Activated T-helper 2 cell treated with anti-CD3 and anti-CD28 coated beads, Interferon-gamma antibody, Interleukin-2, Interleukin-4, amounts not matched to agents 10 μg/mL and 5 μg/mL and 100 μg/mL, durations not matched to agents 14 hours and 24 hours and 36 hours (primary cell): Measurements from ENCODE around the gene SOWAHD. TPM values are rescaled to one million over a fixed set of nuclear protein-coding genes. Genes with fewer than 3 reads are reported as not detected.
"Not testable (repeated sequence)": the region's sequence is repeated elsewhere in the genome, so short reads cannot be mapped to it uniquely, and the experiment has no call there.

Experiments
- DNase-seq: peaks from one replicate; pipeline ENCODE4 v3.0.0; 2021; ENCODE audit warnings: low spot score
- H3K27ac Mint-ChIP-seq: one replicate; pipeline ENCODE4 v1.8.0; 2021; ENCODE audit warnings: mixed read lengths
- H3K27me3 Mint-ChIP-seq: one replicate; pipeline ENCODE4 v1.8.0; 2021; ENCODE audit warnings: low read depth, mixed read lengths
- H3K36me3 Mint-ChIP-seq: one replicate; pipeline ENCODE4 v1.8.0; 2021; ENCODE audit warnings: low read depth, mixed read lengths
- H3K4me1 Mint-ChIP-seq: one replicate; pipeline ENCODE4 v1.8.0; 2021; ENCODE audit warnings: low read depth, mixed read lengths
- H3K4me3 Mint-ChIP-seq: one replicate; pipeline ENCODE4 v1.8.0; 2021; ENCODE audit warnings: low read depth, mild to moderate bottlenecking, moderate library complexity, mixed read lengths
- H3K9me3 Mint-ChIP-seq: one replicate; pipeline ENCODE4 v1.8.0; 2021; ENCODE audit warnings: mixed read lengths
- intact Hi-C: fragments of 100-400 bp; cut with micrococcal nuclease; formaldehyde crosslinking; loops from one replicate; pipeline ENCODE4 v1.15.1; 2023
- total RNA-seq: library from RNA; stranded (reverse); gene quantifications from 2 replicates; pipeline ENCODE4 v1.2.3, GENCODE V29; 2022

The SOWAHD gene
- total RNA-seq, 1 donor from 2014 or later = 0.59 TPM

GRCh38 chrX:119801253-119802221, 43.1 kb downstream of the SOWAHD start:
- DNase-seq = no peak
- intact Hi-C loops = no loop called here
- no peaks in the 10 kb centered on the region for H3K36me3 Mint-ChIP-seq

GRCh38 chrX:119802546-119802945, 44.2 kb downstream of the SOWAHD start:
- Mint-ChIP-seq H3K27me3 (no peaks in the 10 kb centered on the region), H3K9me3 (no peaks in the 10 kb centered on the region), H3K36me3 (peaks cover 5% of the 10 kb centered on the region), H3K27ac (no peak overlapping the region), H3K4me1 (no peaks in the 10 kb centered on the region), H3K4me3 (no peak overlapping the region)
- intact Hi-C loops = no loop called here
- no peak for DNase-seq

More at GRCh38 chrX:119801253-119802221, 43.1 kb downstream of the SOWAHD start:
- Mint-ChIP-seq H3K4me3 (no peak overlapping the region), H3K4me1 (no peaks in the 10 kb centered on the region), H3K27me3 (no peaks in the 10 kb centered on the region), H3K9me3 (no peaks in the 10 kb centered on the region), H3K27ac (no peak overlapping the region)

GRCh38 chrX:119808461-119808860, 50.1 kb downstream of the SOWAHD start:
- H3K27me3 Mint-ChIP-seq, H3K4me1 Mint-ChIP-seq, DNase-seq, H3K27ac Mint-ChIP-seq, H3K4me3 Mint-ChIP-seq, H3K9me3 Mint-ChIP-seq, H3K36me3 Mint-ChIP-seq, intact Hi-C loops: not testable (repeated sequence)

- Mint-ChIP-seq H3K27ac (no peak overlapping the region), H3K36me3 (peaks cover 5% of the 10 kb centered on the region), H3K27me3 (no peaks in the 10 kb centered on the region), H3K9me3 (no peaks in the 10 kb centered on the region), H3K4me3 (no peak overlapping the region), H3K4me1 (no peaks in the 10 kb centered on the region)
- no peak for DNase-seq
- intact Hi-C loops = no loop called here
Observed at GRCh38 chrX:119809185-119809666, 50.8 kb downstream of the SOWAHD start.

Other genes with a start within 250 kb of the SOWAHD start
- gene STEEP1, start 193.2 kb upstream of the SOWAHD start, total RNA-seq = 21.9 and 22.0 TPM in 2 replicates
- gene UBE2A, start 184.0 kb upstream of the SOWAHD start, total RNA-seq = 60.6 and 61.6 TPM in 2 replicates
- 25.1 and 25.9 TPM in 2 replicates for gene NKRF, start 152.2 kb upstream of the SOWAHD start, total RNA-seq
- 175 and 179 TPM in 2 replicates for gene SEPTIN6, start 65.4 kb upstream of the SOWAHD start, total RNA-seq
- 2,137 and 2,151 TPM in 2 replicates for gene RPL39, start 33.0 kb downstream of the SOWAHD start, total RNA-seq
- gene UPF3B, start 94.4 kb downstream of the SOWAHD start, total RNA-seq = 13.9 TPM in 2 replicates
- 24.0 and 26.8 TPM in 2 replicates for gene RNF113A, start 113.1 kb downstream of the SOWAHD start, total RNA-seq
- gene NDUFA1, start 113.2 kb downstream of the SOWAHD start, total RNA-seq = 82.6 and 84.4 TPM in 2 replicates
- gene AKAP14, start 137.3 kb downstream of the SOWAHD start, total RNA-seq = not detected in 2 replicates
- 9.8 and 10.4 TPM in 2 replicates for gene NKAP, start 185.2 kb downstream of the SOWAHD start, total RNA-seq